H9 (cell line): ENCODE data around the gene CUEDC1. TPM values are rescaled to one million over a fixed set of nuclear protein-coding genes. Genes with fewer than 3 reads are reported as not detected.

Source experiments
- DNase-seq: peaks from one replicate; pipeline ENCODE4 v3.0.0-alpha.2; 2017
- H2AFZ ChIP-seq: one replicate; pipeline ENCODE4 v1.6.1; 2013; ENCODE audit warnings: mild to moderate bottlenecking, low read length, control low read depth, moderate library complexity
- H2AK5ac ChIP-seq: 2 replicates; pipeline ENCODE4 v1.6.1; 2013; ENCODE audit warnings: low read length, control low read depth, mixed read lengths; ENCODE audit not compliant: insufficient read length
- H2BK120ac ChIP-seq: one replicate; pipeline ENCODE4 v1.6.1; 2013; ENCODE audit warnings: low read depth, mild to moderate bottlenecking, low read length, control low read depth, inconsistent platforms; ENCODE audit not compliant: poor library complexity, severe bottlenecking
- H2BK12ac ChIP-seq: 2 replicates; pipeline ENCODE4 v1.6.1; 2013; ENCODE audit warnings: low read length, control low read depth, mixed read lengths, low read depth; ENCODE audit not compliant: insufficient read length
- H2BK15ac ChIP-seq: 2 replicates; pipeline ENCODE4 v1.6.1; 2013; ENCODE audit warnings: low read depth, low read length, control low read depth
- H2BK20ac ChIP-seq: one replicate; pipeline ENCODE4 v1.6.1; 2013; ENCODE audit warnings: low read depth, mild to moderate bottlenecking, low read length, control low read depth, inconsistent platforms; ENCODE audit not compliant: poor library complexity, severe bottlenecking
- H2BK5ac ChIP-seq: 2 replicates; pipeline ENCODE4 v1.6.1; 2013; ENCODE audit warnings: low read length, control low read depth, mixed read lengths; ENCODE audit not compliant: insufficient read length
- H3K14ac ChIP-seq: 2 replicates; pipeline ENCODE4 v1.6.1; 2013; ENCODE audit warnings: low read length, control low read depth; ENCODE audit not compliant: insufficient read depth
- H3K18ac ChIP-seq: 2 replicates; pipeline ENCODE4 v1.6.1; 2013; ENCODE audit warnings: low read depth, mild to moderate bottlenecking, mixed read lengths, low read length, control low read depth; ENCODE audit not compliant: insufficient read length
- H3K23ac ChIP-seq: 2 replicates; pipeline ENCODE4 v1.6.1; 2013; ENCODE audit warnings: low read length, control low read depth, mixed read lengths, low read depth; ENCODE audit not compliant: insufficient read length
- H3K23me2 ChIP-seq: 2 replicates; pipeline ENCODE4 v1.6.1; 2013; ENCODE audit warnings: low read depth, mild to moderate bottlenecking, mixed read lengths, low read length, control low read depth; ENCODE audit not compliant: insufficient read length, poor library complexity, severe bottlenecking
- H3K27ac ChIP-seq: 2 replicates; pipeline ENCODE4 v1.5.1; 2013; ENCODE audit warnings: low read length, control low read depth, mixed read lengths, low read depth; ENCODE audit not compliant: insufficient read length
- H3K27me3 ChIP-seq: 2 replicates; pipeline ENCODE4 v1.6.1; 2013; ENCODE audit warnings: low read length, control low read depth, inconsistent platforms; ENCODE audit not compliant: insufficient read depth
- H3K4ac ChIP-seq: 2 replicates; pipeline ENCODE4 v1.6.1; 2013; ENCODE audit warnings: low read depth, mild to moderate bottlenecking, control low read depth, inconsistent platforms, low read length, moderate library complexity
- H3K4me1 ChIP-seq: 2 replicates; pipeline ENCODE4 v1.6.1; 2013; ENCODE audit warnings: low read length, control low read depth, inconsistent platforms; ENCODE audit not compliant: insufficient read depth
- H3K4me2 ChIP-seq: 2 replicates; pipeline ENCODE4 v1.6.1; 2013; ENCODE audit warnings: low read length, control low read depth, mixed read lengths; ENCODE audit not compliant: insufficient read length, insufficient read depth
- H3K56ac ChIP-seq: 2 replicates; pipeline ENCODE4 v1.6.1; 2013; ENCODE audit warnings: low read depth, mild to moderate bottlenecking, mixed read lengths, low read length, control low read depth; ENCODE audit not compliant: insufficient read length
- H3K79me1 ChIP-seq: 2 replicates; pipeline ENCODE4 v1.6.1; 2013; ENCODE audit warnings: low read depth, mild to moderate bottlenecking, moderate library complexity, low read length, control low read depth, inconsistent platforms; ENCODE audit not compliant: insufficient read depth, poor library complexity, severe bottlenecking
- H3K79me2 ChIP-seq: 2 replicates; pipeline ENCODE4 v1.6.1; 2013; ENCODE audit warnings: low read length, control low read depth, inconsistent platforms; ENCODE audit not compliant: insufficient read depth
- H3K9ac ChIP-seq: 2 replicates; pipeline ENCODE4 v1.6.1; 2013; ENCODE audit warnings: low read length, control low read depth, mixed read lengths; ENCODE audit not compliant: insufficient read length; ENCODE audit errors: extremely low read depth
- H3K9me3 ChIP-seq: one replicate; pipeline ENCODE4 v1.6.1; 2013; ENCODE audit warnings: low read depth, low read length, inconsistent platforms; ENCODE audit not compliant: control insufficient read depth
- H3T11ph ChIP-seq: one replicate; pipeline ENCODE4 v1.6.1; 2013; ENCODE audit warnings: mild to moderate bottlenecking, low read length, control low read depth, inconsistent platforms
- H4K20me1 ChIP-seq: one replicate; pipeline ENCODE4 v1.6.1; 2013; ENCODE audit not compliant: control insufficient read depth, insufficient read length, insufficient read depth
- H4K5ac ChIP-seq: 2 replicates; pipeline ENCODE4 v1.6.1; 2013; ENCODE audit warnings: low read depth, mild to moderate bottlenecking, mixed read lengths, low read length, control low read depth; ENCODE audit not compliant: insufficient read length
- H4K8ac ChIP-seq: replicated peaks from 2 replicates; pipeline ENCODE4 v1.6.1; 2013; ENCODE audit warnings: low read length, control low read depth, mixed read lengths, low read depth; ENCODE audit not compliant: insufficient read length
- H4K91ac ChIP-seq: 2 replicates; pipeline ENCODE4 v1.6.1; 2013; ENCODE audit warnings: low read depth, mild to moderate bottlenecking, moderate library complexity, mixed read lengths, low read length, control low read depth; ENCODE audit not compliant: insufficient read length
- H3K27ac Mint-ChIP-seq, 3 experiments: 2 replicates in 2 of 3; 3 replicates in 1 of 3; pipeline ENCODE4 v1.8.0; 2020 to 2021; ENCODE audit warnings: mixed read lengths in 3 of 3, mild to moderate bottlenecking in 1 of 3, moderate library complexity in 1 of 3
- H3K27me3 Mint-ChIP-seq: 2 replicates; pipeline ENCODE4 v1.8.0; 2021; ENCODE audit warnings: low read depth, mild to moderate bottlenecking, moderate library complexity, mixed read lengths
- H3K36me3 Mint-ChIP-seq, 3 experiments: 2 replicates in 2 of 3; 3 replicates in 1 of 3; pipeline ENCODE4 v1.8.0; 2020 to 2021; ENCODE audit warnings: low read depth in 3 of 3, mixed read lengths in 3 of 3; ENCODE audit not compliant: insufficient read depth in 1 of 3
- H3K4me1 Mint-ChIP-seq, 2 experiments: 2 replicates each; pipeline ENCODE4 v1.8.0; 2020; ENCODE audit warnings: mixed read lengths in 2 of 2
- H3K4me3 Mint-ChIP-seq, 2 experiments: 2 replicates in 1 of 2; 3 replicates in 1 of 2; pipeline ENCODE4 v1.8.0; 2020 to 2021; ENCODE audit warnings: mild to moderate bottlenecking in 2 of 2, mixed read lengths in 2 of 2, moderate library complexity in 1 of 2
- H3K9me3 Mint-ChIP-seq, 2 experiments: 2 replicates in 1 of 2; 3 replicates in 1 of 2; pipeline ENCODE4 v1.8.0; 2020; ENCODE audit warnings: mild to moderate bottlenecking in 2 of 2, mixed read lengths in 2 of 2, moderate library complexity in 1 of 2
- CTCF ChIP-seq: fragments of 200-600 bp; sonication (generic); conservative IDR thresholded peaks from 3 replicates; pipeline ENCODE4 v1.8.0; 2021; ENCODE audit warnings: antibody characterized with exemption, mild to moderate bottlenecking
- WGBS: extraction: QIAGEN DNeasy Blood & Tissue Kit; methylation state at CpG from one replicate; pipeline ENCODE4 v1.1.7; 2013; ENCODE audit warnings: missing lambda C conversion rate, low lambda C conversion rate, mixed read lengths; ENCODE audit not compliant: insufficient read length; ENCODE audit errors: extremely low coverage; 5-methylcytosine and 5-hydroxymethylcytosine counted together
- total RNA-seq: library from RNA; stranded (reverse); gene quantifications from 2 replicates; pipeline ENCODE4 v1.2.1, GENCODE V29; 2021

The CUEDC1 gene
- total RNA-seq, 1 experiment from 2014 or later, result 7.3 TPM

GRCh38 chr17:57966875-57967274 is 11.7 kb upstream of the CUEDC1 start:
- H3K9me3 Mint-ChIP-seq, result no peaks in the 10 kb centered on the region
- no peak overlapping the region for H3K18ac ChIP-seq
- H3K9me3 ChIP-seq, result no peaks in the 10 kb centered on the region
- H2BK15ac ChIP-seq, result no peak overlapping the region
- WGBS, result no CpG with 5 or more reads among the region's 5 CpGs
- no peaks in the 10 kb centered on the region for H3K79me2 ChIP-seq
- no peak overlapping the region for H2AFZ ChIP-seq
- no peak for DNase-seq
- H4K91ac ChIP-seq, result no peak overlapping the region
- H3K56ac ChIP-seq, result no peak overlapping the region
- no peak overlapping the region for H2BK12ac ChIP-seq
- no peak overlapping the region for H3K9ac ChIP-seq
- H3K27ac Mint-ChIP-seq, result peak overlapping the region in 1 of 3 experiments; percentile 2; a peak in 1 of 7 replicates
- no peak overlapping the region for H3K4ac ChIP-seq
- H4K5ac ChIP-seq, result no peak overlapping the region
- TF ChIP-seq CTCF, result no peak
- no peak overlapping the region for H3K14ac ChIP-seq
- no peak overlapping the region for H2BK20ac ChIP-seq
- H3K4me3 Mint-ChIP-seq, result no peak overlapping the region
- no peaks in the 10 kb centered on the region for H4K20me1 ChIP-seq
- no peak overlapping the region for H3T11ph ChIP-seq
- H3K23me2 ChIP-seq, result no peaks in the 10 kb centered on the region
- H3K27ac ChIP-seq, result no peak overlapping the region
- H2BK5ac ChIP-seq, result no peak overlapping the region
- H3K27me3 Mint-ChIP-seq, result peaks cover 4% of the 10 kb centered on the region
- H3K4me1 Mint-ChIP-seq, result peaks cover 7 to 12% of the 10 kb centered on the region in 2 experiments
- H2BK120ac ChIP-seq, result no peak overlapping the region
- no peaks in the 10 kb centered on the region; a peak in 1 of 7 replicates for H3K36me3 Mint-ChIP-seq
- H3K23ac ChIP-seq, result no peak overlapping the region
- no peak overlapping the region for H3K4me2 ChIP-seq
- H3K4me1 ChIP-seq, result peaks cover 2% of the 10 kb centered on the region; the same call in 1 of the 2 replicates
- H3K79me1 ChIP-seq, result no peaks in the 10 kb centered on the region
- no peak overlapping the region for H2AK5ac ChIP-seq
- no peak overlapping the region for H4K8ac ChIP-seq
- H3K27me3 ChIP-seq, result no peaks in the 10 kb centered on the region
